ENCODE data around the gene PRKD1.

- TF ChIP-seq CTCF (IDR thresholded peaks at IDR 0.05): no peak
- no peak for TF ChIP-seq POLR2A (IDR thresholded peaks at IDR 0.05)
- no peak for TF ChIP-seq EP300 (IDR thresholded peaks at IDR 0.05)
Observed at GRCh38 chr14:29740491-29740890, 187.2 kb downstream of the PRKD1 start.

Measured in tibial nerve (tissue), 4 donors.